ENCODE data around the gene CENPX. TPM values are rescaled to one million over a fixed set of nuclear protein-coding genes. Genes with fewer than 3 reads are reported as not detected.

Gene CENPX
- total and polyA plus RNA-seq, 2 donors (not counting 3 experiments of a cell fraction or from before 2014, with no cell fraction given), result 56.2 to 67.2 TPM

DNA sequence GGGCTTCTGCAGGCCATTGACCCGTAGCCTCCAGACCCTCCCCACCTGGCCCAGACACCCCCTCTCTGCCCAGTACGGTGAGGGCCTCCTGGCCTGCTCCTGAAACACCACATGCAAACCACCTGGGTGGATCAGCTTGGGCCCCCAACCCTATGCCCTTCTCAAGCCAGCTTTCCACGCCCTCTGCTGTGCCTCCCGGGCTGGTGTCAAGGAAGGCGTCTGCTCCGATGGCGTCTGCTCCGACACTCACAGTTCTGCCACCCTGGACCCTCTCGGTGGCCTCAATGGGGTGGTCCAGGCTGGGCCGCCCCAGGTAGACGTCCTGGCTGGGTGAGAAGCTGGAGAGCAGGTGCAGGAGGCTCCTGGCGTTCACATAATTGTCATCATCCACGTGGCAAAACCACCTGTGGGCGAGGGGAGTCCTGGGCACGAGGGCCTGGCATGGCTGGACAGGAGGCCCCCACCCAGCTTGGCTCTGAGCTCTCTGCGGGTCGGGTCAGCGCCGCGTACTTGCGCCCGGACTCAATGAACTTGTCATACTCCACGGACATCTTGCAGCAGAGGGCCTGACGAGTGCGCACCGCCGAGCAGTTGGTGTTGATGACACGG lies 27.6 kb upstream of the CENPX start:
- H2AFZ ChIP-seq (ENCODE audit: low read depth, low read length), result no peak overlapping the region
- peaks cover 7 to 19% of the 10 kb centered on the region in 2 experiments for H3K36me3 ChIP-seq (ENCODE audit: control insufficient read depth in 2 of 2, extremely low read depth in 1 of 2, insufficient read depth in 2 of 2, low read length in 2 of 2)
- TF ChIP-seq EZH2 (IDR thresholded peaks at IDR 0.05; ENCODE audit: borderline replicate concordance, low read depth, low read length, severe bottlenecking), result no peak
- TF ChIP-seq POLR2A (IDR thresholded peaks at IDR 0.05; ENCODE audit: low read depth, low read length), result no peak
- TF ChIP-seq MYC (IDR thresholded peaks at IDR 0.05; ENCODE audit: low read depth, low read length), result no peak
- TF ChIP-seq, protein P1, sequence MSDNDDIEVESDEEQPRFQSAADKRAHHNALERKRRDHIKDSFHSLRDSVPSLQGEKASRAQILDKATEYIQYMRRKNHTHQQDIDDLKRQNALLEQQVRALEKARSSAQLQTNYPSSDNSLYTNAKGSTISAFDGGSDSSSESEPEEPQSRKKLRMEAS (IDR thresholded peaks at IDR 0.05; ENCODE audit: insufficient read depth, insufficient read length), result no peak
- no TSS peak for BruUV-seq (replicated peaks)
- dilution Hi-C loops (cut with MboI; ENCODE audit: extremely low pct_ligation_motif_present, low sequenced_read_pairs), result no loop called here
- no peak overlapping the region for H3K27ac ChIP-seq (ENCODE audit: insufficient read depth, low read depth, low read length)
- intact Hi-C loops (cut with micrococcal nuclease), result no loop called here
- FAIRE-seq, result no peak
- H3K4me1 ChIP-seq (ENCODE audit: control insufficient read depth, extremely low read depth, insufficient read depth, low read length), result peaks cover 11% of the 10 kb centered on the region
- peaks cover 11% of the 10 kb centered on the region for H3K79me2 ChIP-seq (ENCODE audit: control insufficient read depth, insufficient read depth, low read length)
- ChIA-PET POLR2A (no interaction called here), CTCF (interaction anchor here (0.8 to 3.8 kb wide), 3 partner anchors 12 to 56 kb away, joined by 3 to 18 read pairs (median 5); partner anchors contain the start of gene DCXR)
- H3K4me2 ChIP-seq (ENCODE audit: insufficient read depth, low read length), result no peak overlapping the region
- no peak overlapping the region for H3K9ac ChIP-seq (replicated peaks; ENCODE audit: extremely low read depth, insufficient read depth, low read length)
- no peak for DNase-seq (ENCODE audit: low read depth, low spot score)
- H3K4me3 ChIP-seq (replicated peaks in 1 of 3; ENCODE audit: insufficient read depth in 1 of 3, low read depth in 1 of 3, low read length in 3 of 3), result peak overlapping the region in 1 of 3 experiments; percentile 76
- H4K20me1 ChIP-seq (replicated peaks; ENCODE audit: control insufficient read depth, extremely low read depth, insufficient read depth, low read length), result no peaks in the 10 kb centered on the region
- H3K27me3 ChIP-seq (ENCODE audit: control insufficient read depth in 2 of 2, insufficient read depth in 2 of 2, low read length in 2 of 2), result no peaks in the 10 kb centered on the region
- no peaks in the 10 kb centered on the region for H3K9me1 ChIP-seq (replicated peaks; ENCODE audit: control insufficient read depth, extremely low read depth, insufficient read depth, low read length)
- H3K9me3 ChIP-seq (replicated peaks; ENCODE audit: control insufficient read depth, insufficient read depth, low read length), result no peaks in the 10 kb centered on the region

DNA sequence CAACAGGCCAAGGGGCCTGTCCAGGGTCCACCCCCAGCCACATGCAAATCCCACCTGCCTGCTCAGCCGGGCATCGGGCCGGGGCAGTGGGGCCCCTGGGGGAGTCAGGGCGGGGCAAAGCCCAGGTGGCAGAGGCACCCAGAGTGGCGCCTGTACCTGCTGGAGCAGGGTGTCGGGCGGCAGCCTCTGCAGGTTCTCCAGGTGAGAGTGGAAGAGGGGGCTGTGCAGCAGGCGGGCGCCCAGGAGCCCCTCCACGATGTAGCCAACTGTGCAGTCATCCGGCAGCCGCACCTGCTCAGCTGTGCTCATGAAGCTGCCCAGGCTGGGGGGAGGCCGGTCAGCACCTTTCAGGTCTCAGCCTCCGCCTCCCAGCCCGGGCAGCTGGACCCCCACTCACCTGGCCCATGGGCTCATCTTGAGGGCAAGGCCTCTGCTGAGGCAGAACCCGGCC lies 26.9 kb upstream of the CENPX start:
- Histone ChIP-seq H3K4me3 (replicated peaks in 1 of 3; ENCODE audit: insufficient read depth in 1 of 3, low read depth in 1 of 3, low read length in 3 of 3) (no peak overlapping the region), H3K4me1 (ENCODE audit: control insufficient read depth, extremely low read depth, insufficient read depth, low read length) (peaks cover 11% of the 10 kb centered on the region), H3K9me3 (replicated peaks; ENCODE audit: control insufficient read depth, insufficient read depth, low read length) (no peaks in the 10 kb centered on the region), H3K27me3 (ENCODE audit: control insufficient read depth in 2 of 2, insufficient read depth in 2 of 2, low read length in 2 of 2) (no peaks in the 10 kb centered on the region), H3K9me1 (replicated peaks; ENCODE audit: control insufficient read depth, extremely low read depth, insufficient read depth, low read length) (no peaks in the 10 kb centered on the region), H3K27ac (ENCODE audit: insufficient read depth, low read depth, low read length) (no peak overlapping the region), H4K20me1 (replicated peaks; ENCODE audit: control insufficient read depth, extremely low read depth, insufficient read depth, low read length) (no peaks in the 10 kb centered on the region), H3K4me2 (ENCODE audit: insufficient read depth, low read length) (no peak overlapping the region), H2AFZ (ENCODE audit: low read depth, low read length) (no peak overlapping the region), H3K79me2 (ENCODE audit: control insufficient read depth, insufficient read depth, low read length) (peaks cover 11% of the 10 kb centered on the region), H3K36me3 (ENCODE audit: control insufficient read depth in 2 of 2, extremely low read depth in 1 of 2, insufficient read depth in 2 of 2, low read length in 2 of 2) (peaks cover 0 to 16% of the 10 kb centered on the region in 2 experiments), H3K9ac (replicated peaks; ENCODE audit: extremely low read depth, insufficient read depth, low read length) (no peak overlapping the region)
- intact Hi-C loops (cut with micrococcal nuclease), result no loop called here
- CTCF ChIA-PET, result interaction anchor here (1.0 to 3.8 kb wide), 2 partner anchors 12 to 19 kb away, joined by 4 to 18 read pairs; partner anchors contain the start of genes DCXR and RAC3
- dilution Hi-C loops (cut with MboI; ENCODE audit: extremely low pct_ligation_motif_present, low sequenced_read_pairs), result no loop called here
- DNase-seq (ENCODE audit: low read depth, low spot score) (no peak), FAIRE-seq (no peak)
- TF ChIP-seq, protein P1 (IDR thresholded peaks at IDR 0.05; ENCODE audit: insufficient read depth, insufficient read length), result no peak
- TF ChIP-seq, protein P2, sequence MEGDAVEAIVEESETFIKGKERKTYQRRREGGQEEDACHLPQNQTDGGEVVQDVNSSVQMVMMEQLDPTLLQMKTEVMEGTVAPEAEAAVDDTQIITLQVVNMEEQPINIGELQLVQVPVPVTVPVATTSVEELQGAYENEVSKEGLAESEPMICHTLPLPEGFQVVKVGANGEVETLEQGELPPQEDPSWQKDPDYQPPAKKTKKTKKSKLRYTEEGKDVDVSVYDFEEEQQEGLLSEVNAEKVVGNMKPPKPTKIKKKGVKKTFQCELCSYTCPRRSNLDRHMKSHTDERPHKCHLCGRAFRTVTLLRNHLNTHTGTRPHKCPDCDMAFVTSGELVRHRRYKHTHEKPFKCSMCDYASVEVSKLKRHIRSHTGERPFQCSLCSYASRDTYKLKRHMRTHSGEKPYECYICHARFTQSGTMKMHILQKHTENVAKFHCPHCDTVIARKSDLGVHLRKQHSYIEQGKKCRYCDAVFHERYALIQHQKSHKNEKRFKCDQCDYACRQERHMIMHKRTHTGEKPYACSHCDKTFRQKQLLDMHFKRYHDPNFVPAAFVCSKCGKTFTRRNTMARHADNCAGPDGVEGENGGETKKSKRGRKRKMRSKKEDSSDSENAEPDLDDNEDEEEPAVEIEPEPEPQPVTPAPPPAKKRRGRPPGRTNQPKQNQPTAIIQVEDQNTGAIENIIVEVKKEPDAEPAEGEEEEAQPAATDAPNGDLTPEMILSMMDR (IDR thresholded peaks at IDR 0.05; ENCODE audit: extremely low read depth in 1 of 2, insufficient read depth in 1 of 2, low read depth in 1 of 2, low read length in 2 of 2), result no peak
- TF ChIP-seq POLR2AphosphoS5 (IDR thresholded peaks at IDR 0.05; ENCODE audit: insufficient read depth, low read depth, low read length) (no peak), MYC (IDR thresholded peaks at IDR 0.05; ENCODE audit: low read depth, low read length) (no peak), GATA2 (IDR thresholded peaks at IDR 0.05; ENCODE audit: insufficient read depth, insufficient read length, low read depth, low read length) (no peak), FOS (IDR thresholded peaks at IDR 0.05; ENCODE audit: borderline replicate concordance, insufficient read depth, low read length) (no peak)
- no TSS peak for BruUV-seq (replicated peaks)
- POLR2A ChIA-PET, result no interaction called here
